Measurements from ENCODE around the gene BEAN1. TPM values are rescaled to one million over a fixed set of nuclear protein-coding genes. Genes with fewer than 3 reads are reported as not detected.

The BEAN1 gene
- total and polyA plus RNA-seq, 9 of the 15 experiments (the other 6 are each of a cell fraction or from before 2014, with no cell fraction given), result not detected

DNA sequence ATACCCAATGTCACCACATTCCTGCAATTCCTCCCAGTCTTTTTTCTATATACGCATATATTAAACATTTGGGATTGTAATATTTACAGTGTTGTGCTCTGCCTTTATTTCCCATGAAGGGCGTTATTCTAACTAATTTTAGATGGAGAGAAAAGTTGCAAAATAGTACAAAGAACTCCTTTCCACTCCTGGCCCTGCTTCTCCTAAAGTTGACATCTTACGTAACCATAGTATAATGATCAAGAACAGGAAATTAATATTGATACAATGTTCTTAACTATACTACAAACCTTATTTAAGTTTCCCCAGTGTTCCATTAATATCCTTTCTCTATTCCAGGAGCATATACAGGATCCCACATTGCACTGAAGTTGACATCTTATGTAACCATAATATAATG, 76.5 kb downstream of the BEAN1 start:
- intact Hi-C loops (cut with micrococcal nuclease) (no loop called here), in situ Hi-C loops (cut with MboI) (no loop called here)
- no peak for FAIRE-seq
- Histone ChIP-seq H3K36me3 (ENCODE audit: control insufficient read depth, insufficient read depth, low read length) (no peaks in the 10 kb centered on the region), H3K79me2 (ENCODE audit: control insufficient read depth, insufficient read depth, low read length) (no peaks in the 10 kb centered on the region), H3K9ac (ENCODE audit: insufficient read depth in 1 of 2, low read depth in 2 of 2, low read length in 2 of 2) (no peak overlapping the region), H3K4me3 (no peak overlapping the region), H3K9me3 (replicated peaks; ENCODE audit: control insufficient read depth, insufficient read depth, low read depth, low read length) (no peaks in the 10 kb centered on the region), H2AFZ (ENCODE audit: low read depth, low read length) (no peak overlapping the region), H3K27me3 (ENCODE audit: control insufficient read depth in 2 of 2, insufficient read depth in 2 of 2, low read length in 2 of 2) (no peaks in the 10 kb centered on the region), H3K4me1 (replicated peaks in 1 of 2; ENCODE audit: control insufficient read depth in 2 of 2, insufficient read depth in 2 of 2, low read length in 2 of 2) (no peaks in the 10 kb centered on the region), H3K9me1 (ENCODE audit: control insufficient read depth, insufficient read depth, low read length) (no peaks in the 10 kb centered on the region), H4K20me1 (replicated peaks; ENCODE audit: control insufficient read depth, insufficient read depth, low read length) (no peaks in the 10 kb centered on the region), H3K27ac (ENCODE audit: extremely low read depth, low read depth, low read length) (no peak overlapping the region), H3K4me2 (ENCODE audit: insufficient read depth, low read length) (no peak overlapping the region)
- ChIA-PET POLR2A (no interaction called here), CTCF (ENCODE audit: low intra/inter-chr PET ratio) (no interaction called here)
- WGBS (ENCODE audit: insufficient coverage, low coverage, missing lambda C conversion rate), result 57% methylated on average over 3 of the region's 3 CpGs
- TF ChIP-seq, protein P1, sequence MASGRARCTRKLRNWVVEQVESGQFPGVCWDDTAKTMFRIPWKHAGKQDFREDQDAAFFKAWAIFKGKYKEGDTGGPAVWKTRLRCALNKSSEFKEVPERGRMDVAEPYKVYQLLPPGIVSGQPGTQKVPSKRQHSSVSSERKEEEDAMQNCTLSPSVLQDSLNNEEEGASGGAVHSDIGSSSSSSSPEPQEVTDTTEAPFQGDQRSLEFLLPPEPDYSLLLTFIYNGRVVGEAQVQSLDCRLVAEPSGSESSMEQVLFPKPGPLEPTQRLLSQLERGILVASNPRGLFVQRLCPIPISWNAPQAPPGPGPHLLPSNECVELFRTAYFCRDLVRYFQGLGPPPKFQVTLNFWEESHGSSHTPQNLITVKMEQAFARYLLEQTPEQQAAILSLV (tag; IDR thresholded peaks at IDR 0.05), result no peak
- TF ChIP-seq CEBPG (CRISPR knock-in tag; IDR thresholded peaks at IDR 0.05) (no peak), CEBPG (tag; conservative IDR thresholded peaks at IDR 0.05 in 1 of 2, IDR thresholded peaks at IDR 0.05 in 1 of 2) (0 out of 4 replicates have a peak, but pooled peaks of 1 of the 2 experiments have one; percentile 28), ZNF316 (IDR thresholded peaks at IDR 0.05) (no peak), SAFB (IDR thresholded peaks at IDR 0.05; ENCODE audit: borderline replicate concordance, low read depth, low read length) (no peak), HDAC1 (IDR thresholded peaks at IDR 0.05) (no peak), CEBPB (tag; IDR thresholded peaks at IDR 0.05) (peak; percentile 59)
- TF ChIP-seq, protein P2, sequence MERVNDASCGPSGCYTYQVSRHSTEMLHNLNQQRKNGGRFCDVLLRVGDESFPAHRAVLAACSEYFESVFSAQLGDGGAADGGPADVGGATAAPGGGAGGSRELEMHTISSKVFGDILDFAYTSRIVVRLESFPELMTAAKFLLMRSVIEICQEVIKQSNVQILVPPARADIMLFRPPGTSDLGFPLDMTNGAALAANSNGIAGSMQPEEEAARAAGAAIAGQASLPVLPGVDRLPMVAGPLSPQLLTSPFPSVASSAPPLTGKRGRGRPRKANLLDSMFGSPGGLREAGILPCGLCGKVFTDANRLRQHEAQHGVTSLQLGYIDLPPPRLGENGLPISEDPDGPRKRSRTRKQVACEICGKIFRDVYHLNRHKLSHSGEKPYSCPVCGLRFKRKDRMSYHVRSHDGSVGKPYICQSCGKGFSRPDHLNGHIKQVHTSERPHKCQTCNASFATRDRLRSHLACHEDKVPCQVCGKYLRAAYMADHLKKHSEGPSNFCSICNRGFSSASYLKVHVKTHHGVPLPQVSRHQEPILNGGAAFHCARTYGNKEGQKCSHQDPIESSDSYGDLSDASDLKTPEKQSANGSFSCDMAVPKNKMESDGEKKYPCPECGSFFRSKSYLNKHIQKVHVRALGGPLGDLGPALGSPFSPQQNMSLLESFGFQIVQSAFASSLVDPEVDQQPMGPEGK (CRISPR knock-in tag; IDR thresholded peaks at IDR 0.05; ENCODE audit: borderline replicate concordance), result no peak
- ATAC-seq, result no peak
- no TSS peak for BruUV-seq (replicated peaks)
- no peak for DNase-seq (ENCODE audit: extremely low read depth in 1 of 4, low spot score in 3 of 4)

Data from K562 (cell line).